Breast epithelium (tissue), 3 donors: Measurements from ENCODE around the gene SETD7.

ENCODE experiments used
- POLR2A ChIP-seq: fragments of 450-650 bp; IDR thresholded peaks from one replicate; pipeline ENCODE4 v1.6.1; 2016; ENCODE audit warnings: antibody characterized with exemption, mild to moderate bottlenecking, moderate library complexity
- POLR2AphosphoS5 ChIP-seq, 3 donors: sonication (generic); formaldehyde crosslinking; IDR thresholded peaks; one replicate each; pipeline ENCODE4 v1.6.1; 2017; ENCODE audit warnings: antibody characterized with exemption in 3 of 3
- TF ChIP-seq, protein P1 (sequence below), 3 donors: fragments of 450-650 bp; IDR thresholded peaks; one replicate each; pipeline ENCODE4 v1.5.1; 2016 to 2017; ENCODE audit warnings: antibody characterized with exemption in 3 of 3, mild to moderate bottlenecking in 3 of 3, moderate library complexity in 3 of 3

DNA sequence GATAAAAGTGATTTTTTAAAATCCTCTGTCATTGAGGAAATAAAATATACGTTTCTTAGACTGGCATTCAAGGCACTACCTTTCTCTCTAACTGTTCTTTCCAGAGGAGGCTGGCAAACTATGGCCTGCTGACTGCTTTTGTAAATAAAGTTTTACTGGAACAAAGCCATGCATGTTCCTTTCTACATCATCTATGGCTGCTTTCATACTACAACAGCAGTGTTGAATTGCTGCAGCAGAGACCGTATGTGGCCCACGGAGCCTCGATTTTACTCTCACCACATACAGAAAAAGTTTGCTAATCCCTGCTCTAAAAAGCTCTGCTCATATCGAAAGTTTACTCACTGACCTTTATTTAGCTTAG, 20.2 kb downstream of the SETD7 start:
- TF ChIP-seq POLR2AphosphoS5 (IDR thresholded peaks at IDR 0.05) (no peak), POLR2A (no peak)
- TF ChIP-seq, protein P1, sequence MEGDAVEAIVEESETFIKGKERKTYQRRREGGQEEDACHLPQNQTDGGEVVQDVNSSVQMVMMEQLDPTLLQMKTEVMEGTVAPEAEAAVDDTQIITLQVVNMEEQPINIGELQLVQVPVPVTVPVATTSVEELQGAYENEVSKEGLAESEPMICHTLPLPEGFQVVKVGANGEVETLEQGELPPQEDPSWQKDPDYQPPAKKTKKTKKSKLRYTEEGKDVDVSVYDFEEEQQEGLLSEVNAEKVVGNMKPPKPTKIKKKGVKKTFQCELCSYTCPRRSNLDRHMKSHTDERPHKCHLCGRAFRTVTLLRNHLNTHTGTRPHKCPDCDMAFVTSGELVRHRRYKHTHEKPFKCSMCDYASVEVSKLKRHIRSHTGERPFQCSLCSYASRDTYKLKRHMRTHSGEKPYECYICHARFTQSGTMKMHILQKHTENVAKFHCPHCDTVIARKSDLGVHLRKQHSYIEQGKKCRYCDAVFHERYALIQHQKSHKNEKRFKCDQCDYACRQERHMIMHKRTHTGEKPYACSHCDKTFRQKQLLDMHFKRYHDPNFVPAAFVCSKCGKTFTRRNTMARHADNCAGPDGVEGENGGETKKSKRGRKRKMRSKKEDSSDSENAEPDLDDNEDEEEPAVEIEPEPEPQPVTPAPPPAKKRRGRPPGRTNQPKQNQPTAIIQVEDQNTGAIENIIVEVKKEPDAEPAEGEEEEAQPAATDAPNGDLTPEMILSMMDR (IDR thresholded peaks at IDR 0.05), result no peak
